ENCODE results near the gene IPMK. TPM values are rescaled to one million over a fixed set of nuclear protein-coding genes. Genes with fewer than 3 reads are reported as not detected.
"Not testable (repeated sequence)": the region's sequence is repeated elsewhere in the genome, so short reads cannot be mapped to it uniquely, and the experiment has no call there.

IPMK gene
- total RNA-seq, 1 experiment from 2014 or later = 1.9 TPM

- DNase-seq (ENCODE audit: low spot score) = no peak
- in situ Hi-C loops (cut with HindIII; ENCODE audit: low sequenced_read_pairs) = no loop called here
Measured at GRCh38 chr10:58174831-58175230, 92.9 kb downstream of the IPMK start.

GRCh38 chr10:58173391-58173790, 94.3 kb downstream of the IPMK start:
- DNase-seq (ENCODE audit: low spot score) = no peak
- in situ Hi-C loops (cut with HindIII; ENCODE audit: low sequenced_read_pairs) = no loop called here

- no peak for DNase-seq (ENCODE audit: low spot score)
- in situ Hi-C loops (cut with HindIII; ENCODE audit: low sequenced_read_pairs) = no loop called here
Measured at GRCh38 chr10:58171146-58171545, 96.5 kb downstream of the IPMK start.

DNA sequence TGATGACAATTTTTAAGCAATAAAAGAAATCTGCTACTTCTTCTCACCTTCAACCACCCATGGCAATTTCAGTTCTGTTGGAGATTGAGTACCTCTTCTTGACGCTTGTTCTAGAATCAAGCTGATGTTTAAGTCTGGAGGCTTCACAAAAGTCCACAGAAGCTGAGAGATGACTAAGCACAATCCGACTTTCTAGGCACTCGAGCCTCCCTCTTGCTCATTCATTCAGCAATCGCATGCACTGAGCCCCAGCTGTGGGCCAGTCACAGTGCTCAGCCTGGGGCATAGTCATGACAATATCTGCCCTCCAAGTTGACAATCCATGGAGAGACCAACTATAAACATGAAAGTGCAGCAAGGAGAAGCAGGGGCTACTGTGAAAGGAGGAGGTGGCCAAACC, 103.2 kb downstream of the IPMK start:
- DNase-seq (ENCODE audit: low spot score) = no peak
- in situ Hi-C loops (cut with HindIII; ENCODE audit: low sequenced_read_pairs) = no loop called here

DNA sequence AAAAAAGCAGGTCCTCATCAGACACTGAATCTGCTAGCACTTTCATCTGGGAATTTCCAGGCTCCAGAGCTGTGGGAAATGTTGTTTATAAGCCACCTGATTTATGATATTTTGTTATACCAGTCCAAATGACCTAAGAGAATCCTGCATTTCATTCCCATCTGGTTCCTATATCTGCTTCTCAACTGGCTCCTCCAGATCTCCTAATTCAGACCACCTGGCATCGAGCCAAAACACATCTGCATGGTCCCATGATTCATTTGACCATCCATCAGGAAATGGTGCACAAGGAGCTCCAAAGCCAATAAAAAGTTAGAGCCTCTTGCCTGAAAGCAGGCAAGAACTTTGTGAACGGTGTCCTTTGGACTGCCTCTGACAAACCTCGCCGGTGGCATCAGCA, 108.9 kb downstream of the IPMK start:
- in situ Hi-C loops (cut with HindIII; ENCODE audit: low sequenced_read_pairs) = no loop called here
- no peak for DNase-seq (ENCODE audit: low spot score)

GRCh38 chr10:58157076-58157766, 110.5 kb downstream of the IPMK start:
- in situ Hi-C loops (cut with HindIII; ENCODE audit: low sequenced_read_pairs) = no loop called here
- no peak for DNase-seq (ENCODE audit: low spot score)

DNA sequence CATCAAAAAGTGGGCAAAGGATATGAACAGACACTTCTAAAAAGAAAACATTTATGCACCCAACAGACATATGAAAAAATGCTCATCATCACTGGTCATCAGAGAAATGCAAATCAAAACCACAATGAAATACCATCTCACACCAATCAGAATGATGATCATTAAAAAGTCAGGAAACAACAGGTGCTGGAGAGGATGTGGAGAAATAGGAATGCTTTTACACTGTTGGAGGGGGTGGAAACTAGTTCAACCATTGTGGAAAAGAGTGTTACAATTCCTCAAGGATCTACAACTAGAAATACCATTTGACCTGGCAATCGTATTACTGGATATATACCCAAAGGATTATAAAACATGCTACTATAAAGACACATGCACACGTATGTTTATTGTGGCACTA, 111.8 kb downstream of the IPMK start:
- in situ Hi-C loops (cut with HindIII; ENCODE audit: low sequenced_read_pairs); DNase-seq (ENCODE audit: low spot score): not testable (repeated sequence)

DNA sequence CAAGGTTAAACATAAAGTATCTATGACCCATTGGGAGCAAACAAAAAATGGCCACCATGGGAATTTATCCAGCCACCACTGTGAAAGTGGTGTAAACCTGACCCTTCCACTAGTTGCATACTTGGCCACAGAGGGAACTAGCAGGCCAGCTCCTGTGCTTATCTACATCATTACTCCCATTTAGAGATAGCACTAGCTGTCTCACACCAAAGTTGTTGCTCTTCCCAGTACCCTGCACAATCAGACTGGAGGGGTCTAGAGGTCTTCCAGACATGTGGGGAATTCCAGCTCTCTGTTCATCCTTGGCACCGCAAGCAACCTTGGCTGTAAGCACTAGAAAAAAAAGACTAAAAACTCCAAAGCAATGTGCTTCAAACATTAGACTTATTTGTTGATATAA, 113.9 kb downstream of the IPMK start:
- DNase-seq (ENCODE audit: low spot score) = no peak
- in situ Hi-C loops (cut with HindIII; ENCODE audit: low sequenced_read_pairs) = no loop called here

DNA sequence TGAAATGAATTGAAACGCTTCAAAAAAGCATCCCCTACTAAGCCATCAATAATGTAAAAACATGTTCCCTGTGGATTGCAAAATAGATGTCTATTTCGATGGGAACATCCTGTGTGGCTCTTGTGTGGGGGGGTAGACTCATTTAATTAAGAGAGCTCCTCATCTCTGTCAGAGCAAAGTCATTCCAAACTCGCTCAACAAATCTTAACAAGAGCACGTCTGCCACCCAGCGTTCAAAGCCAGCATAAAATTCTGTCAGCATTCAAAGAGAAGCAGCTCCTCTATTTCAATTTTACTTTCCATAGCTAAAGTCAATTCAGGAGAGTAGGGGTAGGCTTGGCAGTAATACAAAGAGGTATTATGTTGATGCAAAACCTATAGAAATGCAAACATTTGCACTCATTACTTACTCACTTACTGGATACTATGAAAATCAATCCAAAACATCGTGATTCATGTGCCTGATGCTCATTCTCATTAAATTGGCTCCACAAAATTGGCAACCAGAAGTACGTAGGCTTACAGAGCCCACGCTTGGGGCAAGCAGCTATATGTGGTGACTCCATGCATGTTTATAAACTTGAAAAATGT, 114.9 kb downstream of the IPMK start:
- DNase-seq (ENCODE audit: low spot score) = peak; percentile 61
- in situ Hi-C loops (cut with HindIII; ENCODE audit: low sequenced_read_pairs) = no loop called here

DNA sequence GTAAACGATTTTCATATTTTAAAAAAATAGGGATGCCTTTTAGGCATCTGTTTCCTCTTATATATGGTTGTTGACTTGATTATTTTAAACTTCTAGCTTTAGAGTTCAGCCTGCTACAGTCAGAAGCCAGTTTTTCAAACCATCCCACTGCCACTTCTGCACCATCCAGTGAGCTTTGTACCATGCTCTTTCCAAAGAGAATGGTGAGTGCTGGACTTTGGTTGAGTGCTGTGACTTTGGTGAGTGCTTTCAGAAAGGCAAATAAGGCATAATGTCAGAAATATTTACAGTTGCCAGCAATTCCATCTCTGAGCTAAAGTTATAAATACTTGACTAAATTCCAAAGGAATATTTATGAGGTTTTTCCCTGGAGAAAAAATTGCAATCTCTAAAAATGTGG, 117.4 kb downstream of the IPMK start:
- no peak for DNase-seq (ENCODE audit: low spot score)
- in situ Hi-C loops (cut with HindIII; ENCODE audit: low sequenced_read_pairs) = no loop called here

DNA sequence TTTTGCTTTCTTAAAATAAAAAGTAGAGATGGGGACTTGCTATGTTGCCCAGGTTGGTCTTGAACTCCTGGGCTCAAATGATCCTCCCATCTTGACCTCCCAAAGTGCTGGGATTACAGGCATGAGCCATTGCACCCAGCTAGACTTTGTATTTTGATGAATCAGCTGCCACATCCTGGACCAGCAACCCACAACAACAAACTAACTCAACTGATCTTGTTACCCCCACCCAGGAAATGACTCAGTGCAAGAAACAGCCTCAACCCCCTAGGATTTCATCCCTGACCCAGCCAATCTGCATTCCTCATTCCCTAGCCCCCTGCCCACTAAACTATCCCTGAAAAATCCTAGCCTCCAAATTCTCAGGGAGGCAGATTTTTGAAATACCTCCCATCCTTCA, 123.8 kb downstream of the IPMK start:
- in situ Hi-C loops (cut with HindIII; ENCODE audit: low sequenced_read_pairs) = no loop called here
- no peak for DNase-seq (ENCODE audit: low spot score)

Other genes starting within 250 kb of the IPMK start
- 39.6 and 44.6 TPM in 2 replicates for gene CISD1, start 1.3 kb upstream of the IPMK start, total RNA-seq (2014; rRNA removed; shearing (Covaris generic))
- gene UBE2D1, start 67.1 kb upstream of the IPMK start, total RNA-seq (2014; rRNA removed; shearing (Covaris generic)) = 15.3 and 20.7 TPM in 2 replicates
- 67.1 and 102 TPM in 2 replicates for gene TFAM, start 117.5 kb upstream of the IPMK start, total RNA-seq (2014; rRNA removed; shearing (Covaris generic))
- 0.25 TPM in 1 of 2 replicates, not detected in the other for gene BICC1, start 245.0 kb upstream of the IPMK start, total RNA-seq (2014; rRNA removed; shearing (Covaris generic))

All from G401 (cell line).